SK-N-MC (cell line): ENCODE data around the gene PEX10.

ENCODE experiments used
- DNase-seq: peaks from one replicate; pipeline ENCODE4 v3.0.0-alpha.2; 2011; ENCODE audit warnings: low read depth, low spot score
- H3K27ac ChIP-seq: fragments of 200-600 bp; sonication (generic); 2 replicates; pipeline ENCODE4 v1.5.1; 2016; ENCODE audit warnings: mixed run types
- H3K36me3 ChIP-seq: fragments of 200-600 bp; sonication (generic); 2 replicates; pipeline ENCODE4 v1.6.1; 2017; ENCODE audit warnings: antibody characterized with exemption, low read length, mixed read lengths; ENCODE audit not compliant: insufficient read depth
- H3K4me3 ChIP-seq: fragments of 200-600 bp; sonication (generic); 2 replicates; pipeline ENCODE4 v1.5.1; 2016
- H3K9ac ChIP-seq: fragments of 200-600 bp; sonication (generic); 2 replicates; pipeline ENCODE4 v1.8.0; 2017; ENCODE audit warnings: mixed run types, mixed read lengths; ENCODE audit not compliant: insufficient read length
- H3K9me3 ChIP-seq: fragments of 200-600 bp; sonication (generic); 2 replicates; pipeline ENCODE4 v1.6.1; 2017; ENCODE audit warnings: low read depth, mild to moderate bottlenecking, antibody characterized with exemption, low read length, moderate library complexity, mixed read lengths
- EZH2 ChIP-seq: fragments of 200-600 bp; sonication (generic); IDR thresholded peaks from one replicate; pipeline ENCODE4 v1.6.1; 2017; ENCODE audit warnings: antibody characterized with exemption
- FOXP2 ChIP-seq: optimal IDR thresholded peaks from 2 replicates; pipeline ENCODE3; 2011; ENCODE audit warnings: mild to moderate bottlenecking, moderate library complexity; ENCODE audit not compliant: insufficient read depth; ENCODE audit errors: extremely low read length, control extremely low read depth
- POLR2AphosphoS5 ChIP-seq: IDR thresholded peaks from 2 replicates; pipeline ENCODE4 v1.6.1; 2012; ENCODE audit warnings: mild to moderate bottlenecking, low read depth, low read length, borderline replicate concordance

Gene PEX10

GRCh38 chr1:2413495-2414296, 1.3 kb upstream of the PEX10 start:
- H3K4me3 ChIP-seq, result peak overlapping the region; percentile 96
- H3K9ac ChIP-seq, result peak overlapping the region; percentile 66
- H3K27ac ChIP-seq, result no peak overlapping the region
- no peaks in the 10 kb centered on the region for H3K36me3 ChIP-seq
- DNase-seq, result no peak
- no peak for TF ChIP-seq FOXP2
- TF ChIP-seq POLR2AphosphoS5, result no peak
- H3K9me3 ChIP-seq, result no peaks in the 10 kb centered on the region

GRCh38 chr1:2412773-2413494, 570 bp upstream of the PEX10 start:
- no peaks in the 10 kb centered on the region for H3K9me3 ChIP-seq
- no peaks in the 10 kb centered on the region; the same call in 1 of the 2 replicates for H3K36me3 ChIP-seq
- TF ChIP-seq EZH2 (no peak), POLR2AphosphoS5 (peak; percentile 85; the same call in 1 of the 2 replicates), FOXP2 (peak; percentile 74)
- DNase-seq, result no peak
- H3K9ac ChIP-seq, result peak overlapping the region; percentile 66
- H3K27ac ChIP-seq, result no peak overlapping the region
- peak overlapping the region; percentile 96 for H3K4me3 ChIP-seq

GRCh38 chr1:2411801-2412394, 466 bp downstream of the PEX10 start:
- Histone ChIP-seq H3K9me3 (no peaks in the 10 kb centered on the region), H3K9ac (peak overlapping the region; percentile 96), H3K36me3 (no peaks in the 10 kb centered on the region; the same call in 1 of the 2 replicates), H3K27ac (peak overlapping the region; percentile 60; the same call in 1 of the 2 replicates), H3K4me3 (peak overlapping the region; percentile 96)
- no peak for DNase-seq
- no peak for TF ChIP-seq FOXP2
- no peak for TF ChIP-seq POLR2AphosphoS5
- no peak for TF ChIP-seq EZH2

- Histone ChIP-seq H3K9ac (no peak overlapping the region), H3K27ac (no peak overlapping the region), H3K36me3 (peaks cover 7% of the 10 kb centered on the region; the same call in 1 of the 2 replicates), H3K4me3 (no peak overlapping the region), H3K9me3 (no peaks in the 10 kb centered on the region)
- no peak for DNase-seq
- TF ChIP-seq POLR2AphosphoS5, result no peak
- no peak for TF ChIP-seq FOXP2
- no peak for TF ChIP-seq EZH2
Observed at GRCh38 chr1:2409745-2410144, 2.6 kb downstream of the PEX10 start.

- TF ChIP-seq FOXP2 (no peak), POLR2AphosphoS5 (no peak), EZH2 (no peak)
- H3K27ac ChIP-seq, result no peak overlapping the region
- peaks cover 16% of the 10 kb centered on the region for H3K36me3 ChIP-seq
Observed at GRCh38 chr1:2408859-2409276, 3.5 kb downstream of the PEX10 start.

GRCh38 chr1:2408456-2408855, 3.9 kb downstream of the PEX10 start:
- H3K9ac ChIP-seq, result no peak overlapping the region
- H3K4me3 ChIP-seq, result no peak overlapping the region
- H3K36me3 ChIP-seq, result peaks cover 18% of the 10 kb centered on the region
- DNase-seq, result no peak
- H3K27ac ChIP-seq, result no peak overlapping the region
- no peaks in the 10 kb centered on the region for H3K9me3 ChIP-seq
- TF ChIP-seq EZH2 (no peak), FOXP2 (no peak), POLR2AphosphoS5 (no peak)

More at GRCh38 chr1:2408859-2409276, 3.5 kb downstream of the PEX10 start:
- DNase-seq, result no peak
- H3K4me3 ChIP-seq, result no peak overlapping the region
- H3K9me3 ChIP-seq, result no peaks in the 10 kb centered on the region
- no peak overlapping the region for H3K9ac ChIP-seq

GRCh38 chr1:2407991-2408275, 4.4 kb downstream of the PEX10 start:
- Histone ChIP-seq H3K27ac (no peak overlapping the region), H3K36me3 (peaks cover 23% of the 10 kb centered on the region), H3K9ac (no peak overlapping the region), H3K9me3 (no peaks in the 10 kb centered on the region), H3K4me3 (no peak overlapping the region)
- no peak for DNase-seq
- no peak for TF ChIP-seq POLR2AphosphoS5
- no peak for TF ChIP-seq FOXP2
- no peak for TF ChIP-seq EZH2
